22Rv1 (cell line): ENCODE data around the gene XXYLT1.

Experiments used
- CTCF ChIP-seq: fragments of 450-650 bp; IDR thresholded peaks from 2 replicates; pipeline ENCODE4 v1.5.1; 2017; ENCODE audit warnings: mild to moderate bottlenecking
- ZFX ChIP-seq: fragments of 450-650 bp; IDR thresholded peaks from 2 replicates; pipeline ENCODE4 v1.6.1; 2017; ENCODE audit warnings: antibody characterized with exemption, borderline replicate concordance

- no peak for TF ChIP-seq ZFX
- no peak for TF ChIP-seq CTCF
These were observed 192.0 kb downstream of the XXYLT1 start for GRCh38 chr3:195078891-195079440.
